IPS DF 4.7 (cell line): Measurements from ENCODE around the gene ELOVL6.
"Not testable (repeated sequence)": the region's sequence is repeated elsewhere in the genome, so short reads cannot be mapped to it uniquely, and the experiment has no call there.

ENCODE experiments used
- DNase-seq: peaks from one replicate; pipeline ENCODE4 v3.0.0-alpha.2; 2013; ENCODE audit warnings: low spot score; ENCODE audit errors: extremely low read depth

The ELOVL6 gene

GRCh38 chr4:110075891-110076290 is 122.5 kb downstream of the ELOVL6 start:
- no peak for DNase-seq

- DNase-seq = no peak
Measured at GRCh38 chr4:110075083-110075738, 123.2 kb downstream of the ELOVL6 start.

- DNase-seq = no peak
Measured at GRCh38 chr4:110074570-110074969, 123.8 kb downstream of the ELOVL6 start.

- no peak for DNase-seq
Measured at GRCh38 chr4:110073053-110073845, 125.2 kb downstream of the ELOVL6 start.

GRCh38 chr4:110071466-110071865 is 126.9 kb downstream of the ELOVL6 start:
- no peak for DNase-seq

GRCh38 chr4:110068248-110068647 is 130.2 kb downstream of the ELOVL6 start:
- DNase-seq = no peak

GRCh38 chr4:110064934-110065333 is 133.5 kb downstream of the ELOVL6 start:
- no peak for DNase-seq

- no peak for DNase-seq
Measured at GRCh38 chr4:110064295-110064694, 134.1 kb downstream of the ELOVL6 start.

GRCh38 chr4:110062166-110062565 is 136.2 kb downstream of the ELOVL6 start:
- DNase-seq = no peak

GRCh38 chr4:110061076-110061475 is 137.3 kb downstream of the ELOVL6 start:
- DNase-seq = no peak

- DNase-seq = no peak
Measured at GRCh38 chr4:110059556-110060191, 138.7 kb downstream of the ELOVL6 start.

- no peak for DNase-seq
Measured at GRCh38 chr4:110058677-110059076, 139.7 kb downstream of the ELOVL6 start.

- DNase-seq = no peak
Measured at GRCh38 chr4:110055158-110055768, 143.2 kb downstream of the ELOVL6 start.

GRCh38 chr4:110049951-110050925 is 148.2 kb downstream of the ELOVL6 start:
- DNase-seq = peak; percentile 16

- DNase-seq = no peak
Measured at GRCh38 chr4:110046588-110047049, 151.8 kb downstream of the ELOVL6 start.

- no peak for DNase-seq
Measured at GRCh38 chr4:110042545-110043517, 155.6 kb downstream of the ELOVL6 start.

- DNase-seq = no peak
Measured at GRCh38 chr4:110041735-110042134, 156.7 kb downstream of the ELOVL6 start.

GRCh38 chr4:110039164-110039563 is 159.3 kb downstream of the ELOVL6 start:
- not testable (repeated sequence) for DNase-seq

GRCh38 chr4:110034026-110034393 is 164.4 kb downstream of the ELOVL6 start:
- DNase-seq = no peak
